BE2C (cell line): ENCODE data around the gene ITGB2.

ENCODE experiments used
- DNase-seq: peaks from one replicate; pipeline ENCODE4 v3.0.0-alpha.2; 2020
- H3K27me3 ChIP-seq: fragments of 250-450 bp; sonication (Bioruptor Pico); 2 replicates; pipeline ENCODE4 v1.5.1; 2020; ENCODE audit warnings: mild to moderate bottlenecking
- H3K36me3 ChIP-seq: fragments of 250-450 bp; sonication (Bioruptor Pico); 2 replicates; pipeline ENCODE4 v1.5.1; 2020; ENCODE audit warnings: mild to moderate bottlenecking
- H3K4me1 ChIP-seq: fragments of 250-450 bp; sonication (Bioruptor Pico); 2 replicates; pipeline ENCODE4 v1.5.1; 2020
- H3K4me3 ChIP-seq: 2 replicates; pipeline ENCODE4 v1.5.1; 2011; ENCODE audit warnings: low read depth, low read length
- H3K9me3 ChIP-seq: fragments of 250-450 bp; sonication (Bioruptor Pico); 2 replicates; pipeline ENCODE4 v1.5.1; 2020
- TF ChIP-seq, protein P1 (sequence below): IDR thresholded peaks from 2 replicates; pipeline ENCODE4 v1.5.1; 2012; ENCODE audit warnings: mild to moderate bottlenecking, low read depth, low read length

ITGB2 gene

DNA sequence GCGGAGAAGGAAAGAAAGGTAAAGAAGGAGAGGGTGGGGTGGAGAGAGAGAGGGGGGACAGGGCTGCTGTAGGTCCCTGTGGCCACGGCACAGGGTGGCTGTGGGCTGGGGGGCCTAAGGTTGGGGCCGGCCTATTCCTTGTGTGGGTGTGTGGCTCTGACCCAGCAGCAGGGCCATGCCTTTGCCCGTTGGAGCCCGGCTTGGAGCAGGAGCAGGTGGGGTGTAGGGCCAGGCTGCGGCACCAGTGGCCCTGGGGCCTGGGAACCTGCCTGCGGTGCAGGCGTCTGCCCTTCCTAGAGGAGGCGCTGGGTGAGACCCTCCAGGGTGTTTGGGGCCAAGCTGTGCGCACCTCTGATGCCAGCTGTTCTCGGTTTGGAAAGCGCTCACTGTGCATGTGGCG is 83.2 kb downstream of the ITGB2 start:
- TF ChIP-seq, protein P1, sequence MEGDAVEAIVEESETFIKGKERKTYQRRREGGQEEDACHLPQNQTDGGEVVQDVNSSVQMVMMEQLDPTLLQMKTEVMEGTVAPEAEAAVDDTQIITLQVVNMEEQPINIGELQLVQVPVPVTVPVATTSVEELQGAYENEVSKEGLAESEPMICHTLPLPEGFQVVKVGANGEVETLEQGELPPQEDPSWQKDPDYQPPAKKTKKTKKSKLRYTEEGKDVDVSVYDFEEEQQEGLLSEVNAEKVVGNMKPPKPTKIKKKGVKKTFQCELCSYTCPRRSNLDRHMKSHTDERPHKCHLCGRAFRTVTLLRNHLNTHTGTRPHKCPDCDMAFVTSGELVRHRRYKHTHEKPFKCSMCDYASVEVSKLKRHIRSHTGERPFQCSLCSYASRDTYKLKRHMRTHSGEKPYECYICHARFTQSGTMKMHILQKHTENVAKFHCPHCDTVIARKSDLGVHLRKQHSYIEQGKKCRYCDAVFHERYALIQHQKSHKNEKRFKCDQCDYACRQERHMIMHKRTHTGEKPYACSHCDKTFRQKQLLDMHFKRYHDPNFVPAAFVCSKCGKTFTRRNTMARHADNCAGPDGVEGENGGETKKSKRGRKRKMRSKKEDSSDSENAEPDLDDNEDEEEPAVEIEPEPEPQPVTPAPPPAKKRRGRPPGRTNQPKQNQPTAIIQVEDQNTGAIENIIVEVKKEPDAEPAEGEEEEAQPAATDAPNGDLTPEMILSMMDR: no peak
- H3K4me1 ChIP-seq: no peaks in the 10 kb centered on the region; the same call in 1 of the 2 replicates
- H3K36me3 ChIP-seq: no peaks in the 10 kb centered on the region
- no peaks in the 10 kb centered on the region for H3K9me3 ChIP-seq
- no peak overlapping the region for H3K4me3 ChIP-seq
- no peak for DNase-seq
- H3K27me3 ChIP-seq: no peaks in the 10 kb centered on the region

DNA sequence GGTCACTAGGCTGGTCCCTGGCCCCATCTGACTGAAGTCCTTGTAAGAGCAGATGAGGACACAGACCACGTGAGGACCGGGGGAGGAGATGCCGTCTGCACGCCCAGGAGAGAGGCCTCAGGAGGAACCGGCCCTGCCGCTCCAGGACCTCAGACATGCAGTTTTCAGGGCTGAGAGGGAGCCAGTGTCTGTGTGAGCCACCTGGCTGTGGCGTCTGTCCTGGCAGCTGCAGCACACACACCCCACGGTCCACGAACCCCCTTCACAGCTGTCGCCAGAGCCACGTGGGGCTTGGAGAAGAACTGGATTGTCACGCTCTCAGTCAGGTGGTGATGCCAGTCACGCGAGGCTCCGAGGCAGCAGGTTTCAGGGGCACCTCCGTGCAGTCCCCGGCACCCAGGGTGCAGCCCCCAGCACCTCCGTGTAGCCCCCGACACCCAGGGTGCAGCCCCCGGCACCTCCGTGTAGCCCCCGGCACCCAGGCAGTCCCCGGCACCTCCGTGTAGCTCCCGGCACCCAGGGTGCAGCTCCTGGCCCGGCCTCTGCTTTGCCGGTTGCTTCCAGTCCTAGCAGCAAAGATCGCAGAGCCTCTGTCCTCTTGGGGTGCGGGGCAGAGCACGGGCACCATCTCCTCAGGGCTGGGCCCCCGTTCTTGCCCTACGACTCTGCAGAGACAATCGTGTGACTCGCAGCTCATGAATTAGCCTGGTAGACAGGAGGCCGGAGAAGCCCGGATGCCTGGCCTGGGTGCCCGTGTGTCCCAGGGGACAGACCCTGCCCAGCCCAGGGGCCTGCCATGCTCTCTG is 83.8 kb downstream of the ITGB2 start:
- TF ChIP-seq, protein P1: no peak
- H3K36me3 ChIP-seq: no peaks in the 10 kb centered on the region
- no peak for DNase-seq
- no peaks in the 10 kb centered on the region; the same call in 1 of the 2 replicates for H3K4me1 ChIP-seq
- H3K9me3 ChIP-seq: no peaks in the 10 kb centered on the region
- no peaks in the 10 kb centered on the region for H3K27me3 ChIP-seq
- no peak overlapping the region for H3K4me3 ChIP-seq

DNA sequence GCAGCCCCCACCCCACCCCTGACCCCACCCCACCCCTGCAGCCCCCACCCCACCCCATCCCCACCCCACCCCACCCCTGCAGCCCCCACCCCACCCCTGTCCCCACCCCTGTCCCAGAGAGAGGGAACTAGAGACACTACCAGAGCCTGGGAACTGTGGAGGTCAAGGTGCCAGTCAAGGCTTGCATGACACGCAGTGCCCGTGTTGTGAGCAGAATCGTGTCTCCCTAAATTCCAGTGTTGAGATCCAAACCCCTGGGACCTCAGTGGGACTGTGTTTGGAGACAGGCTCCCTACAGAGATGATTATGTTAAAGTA is 84.4 kb downstream of the ITGB2 start:
- DNase-seq: no peak
- no peaks in the 10 kb centered on the region for H3K9me3 ChIP-seq
- TF ChIP-seq, protein P1: no peak
- no peak overlapping the region for H3K4me3 ChIP-seq
- no peaks in the 10 kb centered on the region; the same call in 1 of the 2 replicates for H3K4me1 ChIP-seq
- H3K27me3 ChIP-seq: no peaks in the 10 kb centered on the region
- no peaks in the 10 kb centered on the region for H3K36me3 ChIP-seq
